GM23338 (cell line): Measurements from ENCODE around the gene POPDC2. TPM values are rescaled to one million over a fixed set of nuclear protein-coding genes. Genes with fewer than 3 reads are reported as not detected.

Experiments used
- ATAC-seq: fragments of 200-7000 bp; cut with Tn5 transposase; 3 replicates; pipeline ENCODE4 v1.9.1; 2020
- DNase-seq: peaks from one replicate; pipeline ENCODE4 v3.0.0-alpha.2; 2015; ENCODE audit warnings: low spot score
- H2AFZ ChIP-seq: fragments of 200-600 bp; sonication (generic); 2 replicates; pipeline ENCODE4 v1.8.0; 2016; ENCODE audit warnings: antibody characterized with exemption, mild to moderate bottlenecking, moderate library complexity
- H3F3A ChIP-seq: fragments of 200-600 bp; sonication (generic); replicated peaks from 2 replicates; pipeline ENCODE4 v1.8.0; 2017; ENCODE audit warnings: antibody characterized with exemption, mixed run types, low read depth
- H3K27ac ChIP-seq: fragments of 200-600 bp; sonication (generic); 2 replicates; pipeline ENCODE4 v1.6.1; 2016; ENCODE audit warnings: low read depth
- H3K27me3 ChIP-seq: fragments of 200-600 bp; sonication (generic); 2 replicates; pipeline ENCODE4 v1.8.0; 2016; ENCODE audit warnings: mild to moderate bottlenecking, mixed run types, moderate library complexity; ENCODE audit not compliant: insufficient read depth
- H3K36me3 ChIP-seq: fragments of 200-600 bp; sonication (generic); 2 replicates; pipeline ENCODE4 v1.8.0; 2016; ENCODE audit warnings: mild to moderate bottlenecking; ENCODE audit not compliant: insufficient read depth
- H3K4me1 ChIP-seq: fragments of 200-600 bp; sonication (generic); 2 replicates; pipeline ENCODE4 v1.8.0; 2016; ENCODE audit warnings: mild to moderate bottlenecking, moderate library complexity; ENCODE audit not compliant: insufficient read depth
- H3K4me2 ChIP-seq: fragments of 200-600 bp; sonication (generic); 2 replicates; pipeline ENCODE4 v1.7.1; 2017; ENCODE audit warnings: mixed run types
- H3K4me3 ChIP-seq: fragments of 200-600 bp; sonication (generic); 2 replicates; pipeline ENCODE4 v1.6.1; 2016; ENCODE audit warnings: mixed run types
- H3K79me2 ChIP-seq: fragments of 200-600 bp; sonication (generic); replicated peaks from 2 replicates; pipeline ENCODE4 v1.8.0; 2017; ENCODE audit warnings: mild to moderate bottlenecking; ENCODE audit not compliant: insufficient read depth
- H3K9me2 ChIP-seq: fragments of 200-600 bp; sonication (generic); 2 replicates; pipeline ENCODE4 v1.8.0; 2017; ENCODE audit not compliant: insufficient read depth
- H4K20me1 ChIP-seq: fragments of 200-600 bp; sonication (generic); replicated peaks from 2 replicates; pipeline ENCODE4 v1.8.0; 2017; ENCODE audit warnings: mild to moderate bottlenecking; ENCODE audit not compliant: insufficient read depth
- H3K27ac Mint-ChIP-seq: 2 replicates; pipeline ENCODE4 v1.8.0; 2020; ENCODE audit warnings: inconsistent platforms, mild to moderate bottlenecking, moderate library complexity, mixed read lengths
- H3K27me3 Mint-ChIP-seq: 3 replicates; pipeline ENCODE4 v1.8.0; 2022; ENCODE audit warnings: low read depth, mild to moderate bottlenecking, moderate library complexity, mixed read lengths, inconsistent platforms; ENCODE audit not compliant: insufficient read depth, poor library complexity
- H3K36me3 Mint-ChIP-seq: 3 replicates; pipeline ENCODE4 v1.8.0; 2021; ENCODE audit warnings: low read depth, mild to moderate bottlenecking, inconsistent platforms, moderate library complexity, mixed read lengths
- H3K4me1 Mint-ChIP-seq: 3 replicates; pipeline ENCODE4 v1.8.0; 2020; ENCODE audit warnings: mild to moderate bottlenecking, inconsistent platforms, mixed read lengths
- H3K4me3 Mint-ChIP-seq: 3 replicates; pipeline ENCODE4 v1.8.0; 2021; ENCODE audit warnings: moderate library complexity, mild to moderate bottlenecking, inconsistent platforms, mixed read lengths
- H3K9me3 Mint-ChIP-seq: 3 replicates; pipeline ENCODE4 v1.8.0; 2020; ENCODE audit warnings: moderate library complexity, mild to moderate bottlenecking, inconsistent platforms, mixed read lengths
- CREB1 ChIP-seq: fragments of 250-450 bp; sonication (Bioruptor Pico); IDR thresholded peaks from 2 replicates; pipeline ENCODE4 v1.5.0; 2020; ENCODE audit warnings: low read depth, mild to moderate bottlenecking, moderate library complexity
- CTCF ChIP-seq, 2 experiments: fragments of 200-600 bp in 1 of 2; sonication (generic) in 1 of 2; conservative IDR thresholded peaks; 2 replicates each; pipeline versions ENCODE4 v1.5.1 to v1.6.1; 2016 to 2017; ENCODE audit warnings: antibody characterized with exemption in 2 of 2, low read depth in 2 of 2, mild to moderate bottlenecking in 2 of 2, moderate library complexity in 1 of 2
- ETS1 ChIP-seq: IDR thresholded peaks from 2 replicates; pipeline ENCODE4 v1.6.1; 2016; ENCODE audit warnings: antibody characterized with exemption
- EZH2 ChIP-seq: fragments of 200-600 bp; sonication (generic); IDR thresholded peaks from one replicate; pipeline ENCODE4 v1.8.0; 2017; ENCODE audit warnings: antibody characterized with exemption, mild to moderate bottlenecking, low read depth; ENCODE audit not compliant: unreplicated experiment
- EZH2phosphoT487 ChIP-seq: fragments of 200-600 bp; sonication (generic); IDR thresholded peaks from one replicate; pipeline ENCODE4 v1.8.1; 2018; ENCODE audit warnings: antibody characterized with exemption; ENCODE audit not compliant: unreplicated experiment
- JUNB ChIP-seq: IDR thresholded peaks from one replicate; pipeline ENCODE4 v1.6.1; 2016; ENCODE audit warnings: antibody characterized with exemption; ENCODE audit not compliant: unreplicated experiment
- NANOG ChIP-seq: IDR thresholded peaks from 2 replicates; pipeline ENCODE4 v1.6.1; 2016; ENCODE audit warnings: antibody characterized with exemption, borderline replicate concordance
- POLR2AphosphoS5 ChIP-seq: IDR thresholded peaks from 2 replicates; pipeline ENCODE4 v1.6.1; 2016; ENCODE audit warnings: antibody characterized with exemption, low read depth
- REST ChIP-seq: IDR thresholded peaks from one replicate; pipeline ENCODE4 v1.6.1; 2018; ENCODE audit warnings: antibody characterized with exemption; ENCODE audit not compliant: unreplicated experiment
- ZNF331 ChIP-seq: fragments of 250-450 bp; sonication (Bioruptor Pico); IDR thresholded peaks from 2 replicates; pipeline ENCODE4 v1.5.0; 2020; ENCODE audit warnings: low read depth, mild to moderate bottlenecking, moderate library complexity
- polyA plus RNA-seq: library from polyadenylated mRNA; unstranded; fragments of >200 nt; fragmentation: Nextera tagmentation; extraction: Ambion mirVana; gene quantifications from 2 replicates; pipeline ENCODE4 v1.2.1, GENCODE V29; 2016
- total RNA-seq: library from RNA; depleted of rRNA; stranded (reverse); fragments of >200 nt; shearing (Covaris generic); gene quantifications from 2 replicates; pipeline ENCODE4 v1.2.3, GENCODE V29; 2014

The POPDC2 gene
- total and polyA plus RNA-seq, 2 experiments from 2014 or later = 0.36 TPM; not detected in 1

- Histone ChIP-seq H3K9me2 (no peaks in the 10 kb centered on the region; the same call in 1 of the 2 replicates), H3K27ac (no peak overlapping the region), H3K4me1 (no peaks in the 10 kb centered on the region), H3K4me2 (no peak overlapping the region), H3K27me3 (no peaks in the 10 kb centered on the region), H3K4me3 (no peak overlapping the region), H3K79me2 (no peaks in the 10 kb centered on the region), H3K36me3 (no peaks in the 10 kb centered on the region), H2AFZ (no peak overlapping the region), H3F3A (no peaks in the 10 kb centered on the region), H4K20me1 (no peaks in the 10 kb centered on the region)
- no peak overlapping the region for H3K27ac Mint-ChIP-seq
- DNase-seq = no peak
- H3K36me3 Mint-ChIP-seq = no peaks in the 10 kb centered on the region
- H3K4me1 Mint-ChIP-seq = peaks cover under 1% of the 10 kb centered on the region
- no peak for ATAC-seq
- peak; percentile 73 for TF ChIP-seq ZNF331
- TF ChIP-seq EZH2 = no peak
- H3K27me3 Mint-ChIP-seq = peaks cover 2% of the 10 kb centered on the region
- H3K4me3 Mint-ChIP-seq = no peak overlapping the region
- no peaks in the 10 kb centered on the region for H3K9me3 Mint-ChIP-seq
Observed at GRCh38 chr3:119641416-119641815, 19.0 kb downstream of the POPDC2 start.

- Histone ChIP-seq H3K27me3 (no peaks in the 10 kb centered on the region), H3F3A (no peaks in the 10 kb centered on the region), H3K4me2 (no peak overlapping the region), H3K9me2 (no peaks in the 10 kb centered on the region; the same call in 1 of the 2 replicates), H3K36me3 (no peaks in the 10 kb centered on the region), H3K4me3 (no peak overlapping the region), H3K79me2 (no peaks in the 10 kb centered on the region), H3K27ac (no peak overlapping the region), H2AFZ (no peak overlapping the region), H3K4me1 (no peaks in the 10 kb centered on the region), H4K20me1 (no peaks in the 10 kb centered on the region)
- Mint-ChIP-seq H3K36me3 (no peaks in the 10 kb centered on the region), H3K27ac (no peak overlapping the region), H3K27me3 (peaks cover 2% of the 10 kb centered on the region), H3K4me3 (no peak overlapping the region), H3K4me1 (no peaks in the 10 kb centered on the region), H3K9me3 (no peaks in the 10 kb centered on the region)
- TF ChIP-seq CREB1 (CRISPR knock-in tag) (no peak), ZNF331 (no peak), EZH2phosphoT487 (no peak), JUNB (no peak), POLR2AphosphoS5 (no peak)
- DNase-seq (no peak), ATAC-seq (no peak)
Observed at GRCh38 chr3:119639494-119640350, 20.7 kb downstream of the POPDC2 start.

GRCh38 chr3:119637679-119638477, 22.5 kb downstream of the POPDC2 start:
- Mint-ChIP-seq H3K4me1 (no peaks in the 10 kb centered on the region), H3K36me3 (no peaks in the 10 kb centered on the region), H3K27ac (no peak overlapping the region), H3K9me3 (no peaks in the 10 kb centered on the region), H3K4me3 (no peak overlapping the region), H3K27me3 (peaks cover 2% of the 10 kb centered on the region)
- DNase-seq (no peak), ATAC-seq (no peak)
- no peak overlapping the region for H3K4me2 ChIP-seq
- no peak overlapping the region; the same call in 1 of the 2 replicates for H2AFZ ChIP-seq
- H3K4me1 ChIP-seq = no peaks in the 10 kb centered on the region
- no peak overlapping the region for H3K4me3 ChIP-seq
- no peak overlapping the region for H3K27ac ChIP-seq
- H3K27me3 ChIP-seq = no peaks in the 10 kb centered on the region
- no peaks in the 10 kb centered on the region for H3K79me2 ChIP-seq
- H3K36me3 ChIP-seq = no peaks in the 10 kb centered on the region
- H4K20me1 ChIP-seq = no peaks in the 10 kb centered on the region
- no peaks in the 10 kb centered on the region for H3F3A ChIP-seq
- no peaks in the 10 kb centered on the region; the same call in 1 of the 2 replicates for H3K9me2 ChIP-seq
- no peak for TF ChIP-seq NANOG
- TF ChIP-seq EZH2 = no peak
- no peak for TF ChIP-seq ETS1
- TF ChIP-seq EZH2phosphoT487 = no peak
- TF ChIP-seq POLR2AphosphoS5 = no peak
- TF ChIP-seq CREB1 (CRISPR knock-in tag) = no peak
- no peak for TF ChIP-seq CTCF (conservative IDR thresholded peaks at IDR 0.05; ENCODE audit: low read depth in 2 of 2)
- TF ChIP-seq ZNF331 = no peak
- no peak for TF ChIP-seq JUNB
- no peak for TF ChIP-seq REST
